KMS-11 (cell line): ENCODE results near the gene SERP2.

ENCODE experiments used
- H2AFZ ChIP-seq: fragments of 200-600 bp; sonication (generic); 2 replicates; pipeline ENCODE4 v1.6.1; 2016; ENCODE audit warnings: antibody characterized with exemption, mixed run types, low read depth
- H3K27ac ChIP-seq: fragments of 200-600 bp; sonication (generic); 2 replicates; pipeline ENCODE4 v1.6.1; 2016; ENCODE audit warnings: mild to moderate bottlenecking, mixed run types
- H3K27me3 ChIP-seq: fragments of 200-600 bp; sonication (generic); 2 replicates; pipeline ENCODE4 v1.6.1; 2017; ENCODE audit warnings: mild to moderate bottlenecking, low read depth, mixed run types, moderate library complexity; ENCODE audit not compliant: insufficient read depth
- H3K36me3 ChIP-seq: fragments of 200-600 bp; sonication (generic); 2 replicates; pipeline ENCODE4 v1.6.1; 2017; ENCODE audit warnings: mild to moderate bottlenecking, mixed run types; ENCODE audit not compliant: insufficient read depth
- H3K4me1 ChIP-seq: fragments of 200-600 bp; sonication (generic); 2 replicates; pipeline ENCODE4 v1.6.1; 2016; ENCODE audit warnings: mild to moderate bottlenecking, low read depth, mixed run types; ENCODE audit not compliant: poor library complexity, severe bottlenecking
- H3K4me2 ChIP-seq: fragments of 200-600 bp; sonication (generic); 2 replicates; pipeline ENCODE4 v1.7.0; 2016; ENCODE audit warnings: mild to moderate bottlenecking, mixed run types
- H3K4me3 ChIP-seq: fragments of 200-600 bp; sonication (generic); IDR thresholded peaks from 2 replicates; pipeline ENCODE4 v1.6.1; 2017; ENCODE audit warnings: low read depth, low read length, mixed read lengths; ENCODE audit not compliant: insufficient read depth
- H3K79me2 ChIP-seq: fragments of 200-600 bp; sonication (generic); 2 replicates; pipeline ENCODE4 v1.6.1; 2016; ENCODE audit warnings: low read depth, mixed run types; ENCODE audit not compliant: insufficient read depth
- H3K9ac ChIP-seq: fragments of 200-600 bp; sonication (generic); 2 replicates; pipeline ENCODE4 v1.6.1; 2016; ENCODE audit warnings: mild to moderate bottlenecking, mixed run types
- H4K20me1 ChIP-seq: fragments of 200-600 bp; sonication (generic); 2 replicates; pipeline ENCODE4 v1.6.1; 2016; ENCODE audit warnings: mild to moderate bottlenecking, mixed run types; ENCODE audit not compliant: insufficient read depth
- TF ChIP-seq, protein P1 (sequence below): fragments of 200-600 bp; sonication (generic); conservative IDR thresholded peaks from 2 replicates; pipeline ENCODE4 v1.6.1; 2017; ENCODE audit warnings: low read depth, mild to moderate bottlenecking, antibody characterized with exemption, low read length, moderate library complexity, mixed read lengths

The SERP2 gene

GRCh38 chr13:44403461-44404056, 29.9 kb downstream of the SERP2 start:
- H3K9ac ChIP-seq: no peak overlapping the region
- H3K36me3 ChIP-seq: no peaks in the 10 kb centered on the region
- no peak overlapping the region for H3K4me2 ChIP-seq
- H3K27ac ChIP-seq: no peak overlapping the region
- H3K27me3 ChIP-seq: no peaks in the 10 kb centered on the region
- H3K4me1 ChIP-seq: no peaks in the 10 kb centered on the region
- TF ChIP-seq, protein P1, sequence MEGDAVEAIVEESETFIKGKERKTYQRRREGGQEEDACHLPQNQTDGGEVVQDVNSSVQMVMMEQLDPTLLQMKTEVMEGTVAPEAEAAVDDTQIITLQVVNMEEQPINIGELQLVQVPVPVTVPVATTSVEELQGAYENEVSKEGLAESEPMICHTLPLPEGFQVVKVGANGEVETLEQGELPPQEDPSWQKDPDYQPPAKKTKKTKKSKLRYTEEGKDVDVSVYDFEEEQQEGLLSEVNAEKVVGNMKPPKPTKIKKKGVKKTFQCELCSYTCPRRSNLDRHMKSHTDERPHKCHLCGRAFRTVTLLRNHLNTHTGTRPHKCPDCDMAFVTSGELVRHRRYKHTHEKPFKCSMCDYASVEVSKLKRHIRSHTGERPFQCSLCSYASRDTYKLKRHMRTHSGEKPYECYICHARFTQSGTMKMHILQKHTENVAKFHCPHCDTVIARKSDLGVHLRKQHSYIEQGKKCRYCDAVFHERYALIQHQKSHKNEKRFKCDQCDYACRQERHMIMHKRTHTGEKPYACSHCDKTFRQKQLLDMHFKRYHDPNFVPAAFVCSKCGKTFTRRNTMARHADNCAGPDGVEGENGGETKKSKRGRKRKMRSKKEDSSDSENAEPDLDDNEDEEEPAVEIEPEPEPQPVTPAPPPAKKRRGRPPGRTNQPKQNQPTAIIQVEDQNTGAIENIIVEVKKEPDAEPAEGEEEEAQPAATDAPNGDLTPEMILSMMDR: no peak
- no peaks in the 10 kb centered on the region for H3K79me2 ChIP-seq
- H2AFZ ChIP-seq: no peak overlapping the region
- no peaks in the 10 kb centered on the region for H4K20me1 ChIP-seq
- no peak overlapping the region for H3K4me3 ChIP-seq

DNA sequence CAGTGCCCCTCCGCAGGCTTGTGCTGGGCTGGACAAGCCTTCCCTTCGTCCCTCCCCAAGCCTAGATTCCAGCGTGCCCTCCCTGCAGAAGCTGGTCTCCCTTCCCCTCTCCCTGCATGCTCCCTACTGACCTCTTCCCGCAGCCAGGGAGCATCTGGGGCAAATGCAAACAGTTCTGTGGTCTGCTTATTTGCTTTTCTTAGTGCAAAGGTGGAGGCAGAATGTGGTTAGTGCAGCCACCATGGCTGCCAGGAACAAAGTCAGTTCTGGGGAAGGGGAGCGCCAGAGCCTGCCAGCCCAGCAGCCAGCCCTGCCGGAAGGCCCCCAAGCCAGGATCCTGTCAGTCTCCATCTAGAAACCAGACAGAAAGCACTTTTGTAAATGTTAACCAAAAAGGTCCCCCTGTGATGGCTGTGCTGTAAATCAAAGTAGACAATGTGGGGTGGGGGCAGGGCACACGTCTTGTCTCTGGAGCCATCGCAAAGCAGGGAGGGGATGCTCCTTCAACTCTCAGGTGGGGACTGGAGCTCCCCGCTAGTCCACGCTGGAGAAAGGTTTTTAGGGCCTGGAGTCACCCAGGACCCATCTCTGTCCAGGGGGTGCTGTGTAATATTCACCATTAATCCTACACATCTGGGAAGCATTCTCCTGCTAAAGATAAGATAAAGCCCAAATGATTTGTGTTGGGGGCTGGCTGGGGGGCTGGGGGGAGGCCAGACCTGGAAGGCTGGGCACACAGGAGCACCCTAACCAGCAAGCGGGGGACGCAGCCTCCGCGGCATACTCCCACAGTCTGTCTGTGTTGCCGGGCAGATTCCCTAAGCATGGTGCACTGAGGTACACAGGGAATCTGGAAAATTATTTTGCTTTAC, 30.9 kb downstream of the SERP2 start:
- Histone ChIP-seq H3K27ac (no peak overlapping the region), H3K4me2 (no peak overlapping the region), H3K79me2 (no peaks in the 10 kb centered on the region), H3K4me3 (no peak overlapping the region), H3K27me3 (no peaks in the 10 kb centered on the region), H2AFZ (no peak overlapping the region), H3K36me3 (no peaks in the 10 kb centered on the region), H3K9ac (no peak overlapping the region), H3K4me1 (no peaks in the 10 kb centered on the region), H4K20me1 (no peaks in the 10 kb centered on the region)
- TF ChIP-seq, protein P1: no peak

- Histone ChIP-seq H3K27ac (no peak overlapping the region), H3K79me2 (no peaks in the 10 kb centered on the region), H3K27me3 (no peaks in the 10 kb centered on the region), H4K20me1 (no peaks in the 10 kb centered on the region), H3K36me3 (no peaks in the 10 kb centered on the region), H3K4me3 (no peak overlapping the region), H3K4me2 (no peak overlapping the region), H3K4me1 (no peaks in the 10 kb centered on the region), H3K9ac (no peak overlapping the region), H2AFZ (no peak overlapping the region)
- TF ChIP-seq, protein P1: no peak
Observed at GRCh38 chr13:44406617-44407016, 33.0 kb downstream of the SERP2 start.

DNA sequence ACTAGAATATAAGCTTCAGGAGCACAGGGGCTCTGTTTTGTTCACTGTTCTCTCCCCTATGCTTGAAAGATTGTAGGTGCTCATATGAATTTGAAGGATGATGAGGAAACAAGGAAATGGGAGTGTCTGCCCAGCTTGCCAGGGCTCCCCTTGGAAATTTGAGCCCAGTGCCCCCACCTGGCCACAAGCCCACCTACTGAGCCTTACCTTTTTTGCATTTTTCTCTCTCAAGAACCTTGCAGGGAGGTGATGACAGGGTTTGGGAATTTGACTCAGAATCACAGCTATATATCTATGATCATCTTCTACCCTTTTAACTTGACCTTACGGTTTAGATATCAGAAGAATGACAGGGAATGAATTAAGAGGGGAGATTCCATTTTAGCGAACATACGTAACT, 33.8 kb downstream of the SERP2 start:
- TF ChIP-seq, protein P1: no peak
- Histone ChIP-seq H3K4me3 (no peak overlapping the region), H3K79me2 (no peaks in the 10 kb centered on the region), H3K4me2 (no peak overlapping the region), H2AFZ (no peak overlapping the region), H3K9ac (no peak overlapping the region), H3K4me1 (no peaks in the 10 kb centered on the region), H3K36me3 (no peaks in the 10 kb centered on the region), H4K20me1 (no peaks in the 10 kb centered on the region), H3K27me3 (no peaks in the 10 kb centered on the region), H3K27ac (no peak overlapping the region)
